Immature natural killer cell (primary cell): ENCODE measurements around the gene NTMT2. TPM values are rescaled to one million over a fixed set of nuclear protein-coding genes. Genes with fewer than 3 reads are reported as not detected.

Experiments used
- DNase-seq, 3 donors: peaks; one replicate each; pipeline ENCODE4 v3.0.0; 2022; ENCODE audit warnings: mixed read lengths in 1 of 3
- H3K27ac Mint-ChIP-seq, 6 donors: one replicate each; pipeline ENCODE4 v1.8.0; 2020; ENCODE audit warnings: mixed read lengths in 6 of 6, mild to moderate bottlenecking in 5 of 6, inconsistent platforms in 4 of 6, moderate library complexity in 3 of 6
- H3K27me3 Mint-ChIP-seq, 3 donors: one replicate each; pipeline ENCODE4 v1.8.0; 2020 to 2021; ENCODE audit warnings: low read depth in 3 of 3, mild to moderate bottlenecking in 3 of 3, mixed read lengths in 3 of 3, moderate library complexity in 3 of 3, inconsistent platforms in 1 of 3
- H3K36me3 Mint-ChIP-seq, 3 donors: one replicate each; pipeline ENCODE4 v1.8.0; 2020; ENCODE audit warnings: mixed read lengths in 3 of 3, inconsistent platforms in 2 of 3, mild to moderate bottlenecking in 2 of 3
- H3K4me1 Mint-ChIP-seq, 2 donors: one replicate each; pipeline ENCODE4 v1.8.0; 2020; ENCODE audit warnings: inconsistent platforms in 2 of 2, mild to moderate bottlenecking in 2 of 2, mixed read lengths in 2 of 2, moderate library complexity in 1 of 2
- H3K4me3 Mint-ChIP-seq, 5 donors: one replicate each; pipeline ENCODE4 v1.8.0; 2020; ENCODE audit warnings: mild to moderate bottlenecking in 5 of 5, mixed read lengths in 5 of 5, inconsistent platforms in 3 of 5, moderate library complexity in 3 of 5
- H3K9me3 Mint-ChIP-seq, 6 donors: one replicate each; pipeline ENCODE4 v1.8.0; 2020; ENCODE audit warnings: mild to moderate bottlenecking in 6 of 6, mixed read lengths in 6 of 6, inconsistent platforms in 4 of 6, moderate library complexity in 3 of 6
- polyA plus RNA-seq, 3 donors: library from polyadenylated mRNA; unstranded; fragments of 300-500 nt; fragmentation: Illumina TruSeq; gene quantifications; one replicate each; pipeline ENCODE4 v1.2.3, GENCODE V29; 2021

The NTMT2 gene
- polyA plus RNA-seq, 3 donors from 2014 or later, result not detected

DNA sequence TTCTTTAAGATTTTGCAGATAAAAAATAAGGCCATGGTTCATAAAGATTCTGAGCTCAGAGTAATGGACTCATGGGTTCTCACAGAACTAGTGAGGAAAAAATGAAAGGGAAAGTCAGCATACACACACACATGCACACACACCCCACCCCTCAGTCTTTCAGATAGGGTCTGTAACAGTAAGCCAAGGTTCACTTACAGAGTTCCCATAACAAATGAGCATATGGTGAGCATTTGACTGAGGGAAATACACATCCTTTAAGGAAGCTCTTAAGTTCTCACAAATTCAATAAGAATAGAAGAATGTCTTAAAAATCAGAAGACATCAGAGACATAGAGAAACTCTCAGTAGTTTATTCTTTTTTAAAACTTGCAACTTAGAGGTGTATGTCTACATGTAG, 57.9 kb downstream of the NTMT2 start:
- H3K36me3 Mint-ChIP-seq, result peaks cover 0 to 4% (median 0%) of the 10 kb centered on the region in 3 donors
- peaks cover 0 to 4% (median under 1%) of the 10 kb centered on the region in 6 donors for H3K9me3 Mint-ChIP-seq
- H3K4me1 Mint-ChIP-seq, result no peaks in the 10 kb centered on the region
- DNase-seq, result no peak
- H3K27ac Mint-ChIP-seq, result no peak overlapping the region
- H3K4me3 Mint-ChIP-seq, result no peak overlapping the region
- H3K27me3 Mint-ChIP-seq, result peaks cover 0 to 8% (median 2%) of the 10 kb centered on the region in 3 donors

DNA sequence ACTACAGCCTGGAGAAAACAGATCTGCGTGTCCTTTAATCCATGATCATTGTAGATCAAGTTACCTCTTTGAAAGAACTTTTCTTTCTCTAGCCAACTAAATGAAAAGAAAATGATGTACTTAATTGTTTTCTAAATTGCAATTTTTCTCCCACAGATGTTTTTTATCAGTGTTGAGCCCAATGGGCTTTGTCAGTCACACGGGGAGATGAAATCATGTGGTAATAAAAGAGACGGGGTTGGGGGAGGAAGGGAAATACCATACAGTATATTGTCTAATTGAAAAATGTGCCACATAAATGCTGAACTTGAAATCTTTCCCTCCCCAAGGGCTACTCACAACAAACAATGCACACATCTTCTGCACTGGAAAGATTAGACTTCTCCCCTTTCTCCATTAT, 58.4 kb downstream of the NTMT2 start:
- H3K27ac Mint-ChIP-seq, result no peak overlapping the region
- H3K4me1 Mint-ChIP-seq, result no peaks in the 10 kb centered on the region
- H3K36me3 Mint-ChIP-seq, result peaks cover 0 to 4% (median 0%) of the 10 kb centered on the region in 3 donors
- H3K27me3 Mint-ChIP-seq, result peaks cover 0 to 8% (median 2%) of the 10 kb centered on the region in 3 donors
- DNase-seq, result no peak
- peaks cover 0 to 4% (median under 1%) of the 10 kb centered on the region in 6 donors for H3K9me3 Mint-ChIP-seq
- no peak overlapping the region for H3K4me3 Mint-ChIP-seq

DNA sequence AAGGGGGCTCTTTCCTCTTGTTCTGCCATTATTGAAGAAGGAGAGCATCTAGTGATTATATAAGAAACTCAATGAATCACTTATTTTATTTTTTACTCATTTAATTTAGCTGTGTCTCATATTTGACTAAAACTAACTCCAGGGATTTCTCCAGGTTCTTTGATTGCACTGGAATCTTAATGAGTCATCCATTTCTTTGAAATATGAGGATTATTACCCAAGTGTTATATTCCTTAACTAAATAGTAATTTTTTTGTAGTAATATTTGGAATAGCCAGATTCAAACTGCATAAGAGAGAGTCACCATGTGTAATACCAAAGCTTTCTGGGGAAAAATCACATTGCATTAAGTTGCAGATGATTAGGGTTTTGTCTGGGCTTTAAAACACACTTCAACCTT, 59.5 kb downstream of the NTMT2 start:
- DNase-seq, result no peak
- no peaks in the 10 kb centered on the region for H3K4me1 Mint-ChIP-seq
- no peak overlapping the region for H3K4me3 Mint-ChIP-seq
- H3K9me3 Mint-ChIP-seq, result peaks cover 0 to 5% (median under 1%) of the 10 kb centered on the region in 6 donors
- peaks cover 0 to 8% (median 7%) of the 10 kb centered on the region in 3 donors for H3K27me3 Mint-ChIP-seq
- H3K27ac Mint-ChIP-seq, result no peak overlapping the region
- H3K36me3 Mint-ChIP-seq, result peaks cover 0 to 4% (median 0%) of the 10 kb centered on the region in 3 donors

DNA sequence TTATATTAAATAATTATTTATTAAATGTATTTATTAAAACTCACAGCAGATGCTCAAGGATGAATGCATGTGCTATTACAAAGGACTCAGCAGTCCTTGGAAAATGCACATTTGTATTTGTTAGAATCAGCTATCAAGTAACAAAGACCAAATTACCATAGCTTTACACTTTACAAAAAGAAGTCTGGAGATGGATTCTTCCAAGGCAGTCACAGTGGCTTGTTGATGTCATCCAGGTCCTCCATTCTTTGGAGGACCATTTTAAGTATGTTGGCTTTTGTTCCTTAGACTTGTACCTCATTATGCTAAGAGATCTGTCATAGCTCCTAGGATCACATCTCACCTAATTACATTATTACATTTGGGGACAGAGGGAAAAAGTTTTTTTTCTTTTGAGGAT, 63.4 kb downstream of the NTMT2 start:
- H3K27me3 Mint-ChIP-seq, result peaks cover 9 to 13% (median 11%) of the 10 kb centered on the region in 3 donors
- H3K4me3 Mint-ChIP-seq, result no peak overlapping the region
- no peak for DNase-seq
- H3K36me3 Mint-ChIP-seq, result peaks cover 0 to 4% (median 0%) of the 10 kb centered on the region in 3 donors
- no peaks in the 10 kb centered on the region for H3K4me1 Mint-ChIP-seq
- peaks cover 0 to 5% (median under 1%) of the 10 kb centered on the region in 6 donors for H3K9me3 Mint-ChIP-seq
- H3K27ac Mint-ChIP-seq, result no peak overlapping the region

DNA sequence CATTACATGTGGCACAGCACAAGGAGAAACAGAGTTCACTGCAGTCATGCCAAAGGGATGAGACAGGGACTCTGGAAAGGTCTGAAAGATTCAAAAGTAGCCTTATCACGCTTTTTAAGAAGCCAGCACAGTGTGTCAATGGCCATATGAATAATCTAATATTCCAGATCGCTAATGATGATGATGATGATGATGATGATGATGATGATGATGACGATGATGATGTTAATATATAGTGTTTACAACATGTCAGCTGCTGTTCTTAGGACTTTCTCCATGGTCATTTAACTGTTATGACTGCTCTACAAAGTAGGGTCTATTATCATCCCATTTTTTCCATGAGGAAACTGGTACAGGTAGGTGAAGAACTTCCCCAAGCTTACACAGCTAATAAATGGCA, 64.4 kb downstream of the NTMT2 start:
- Mint-ChIP-seq H3K27ac (no peak overlapping the region), H3K9me3 (peaks cover 0 to 5% (median under 1%) of the 10 kb centered on the region in 6 donors), H3K27me3 (peaks cover 11 to 13% (median 13%) of the 10 kb centered on the region in 3 donors), H3K36me3 (peaks cover 0 to 4% (median 0%) of the 10 kb centered on the region in 3 donors), H3K4me3 (no peak overlapping the region), H3K4me1 (no peaks in the 10 kb centered on the region)
- no peak for DNase-seq

DNA sequence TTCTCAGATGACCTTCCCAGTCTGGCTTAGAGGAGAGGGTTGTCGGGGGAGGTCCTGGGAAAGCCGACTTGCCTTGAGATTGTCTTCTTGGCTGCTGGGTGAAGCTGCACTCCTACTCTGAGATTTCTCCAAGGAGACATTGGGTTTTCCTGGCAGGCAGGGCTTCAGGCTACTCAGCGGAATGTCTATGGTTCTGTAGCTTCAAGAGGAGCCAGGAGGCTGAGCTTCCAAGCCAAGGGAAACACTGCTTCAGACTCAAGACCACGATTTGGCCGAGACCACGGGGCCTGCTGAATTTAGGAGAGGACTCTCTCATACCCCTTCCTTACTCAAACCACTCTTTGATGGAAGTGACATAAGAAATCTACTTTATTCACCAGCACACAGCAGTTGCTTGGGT, 67.8 kb downstream of the NTMT2 start:
- no peak for DNase-seq
- H3K4me3 Mint-ChIP-seq, result no peak overlapping the region
- no peaks in the 10 kb centered on the region for H3K4me1 Mint-ChIP-seq
- no peaks in the 10 kb centered on the region for H3K36me3 Mint-ChIP-seq
- H3K27ac Mint-ChIP-seq, result no peak overlapping the region
- H3K9me3 Mint-ChIP-seq, result peaks cover 0 to 2% (median 0%) of the 10 kb centered on the region in 6 donors
- H3K27me3 Mint-ChIP-seq, result peaks cover 11 to 16% (median 14%) of the 10 kb centered on the region in 3 donors

DNA sequence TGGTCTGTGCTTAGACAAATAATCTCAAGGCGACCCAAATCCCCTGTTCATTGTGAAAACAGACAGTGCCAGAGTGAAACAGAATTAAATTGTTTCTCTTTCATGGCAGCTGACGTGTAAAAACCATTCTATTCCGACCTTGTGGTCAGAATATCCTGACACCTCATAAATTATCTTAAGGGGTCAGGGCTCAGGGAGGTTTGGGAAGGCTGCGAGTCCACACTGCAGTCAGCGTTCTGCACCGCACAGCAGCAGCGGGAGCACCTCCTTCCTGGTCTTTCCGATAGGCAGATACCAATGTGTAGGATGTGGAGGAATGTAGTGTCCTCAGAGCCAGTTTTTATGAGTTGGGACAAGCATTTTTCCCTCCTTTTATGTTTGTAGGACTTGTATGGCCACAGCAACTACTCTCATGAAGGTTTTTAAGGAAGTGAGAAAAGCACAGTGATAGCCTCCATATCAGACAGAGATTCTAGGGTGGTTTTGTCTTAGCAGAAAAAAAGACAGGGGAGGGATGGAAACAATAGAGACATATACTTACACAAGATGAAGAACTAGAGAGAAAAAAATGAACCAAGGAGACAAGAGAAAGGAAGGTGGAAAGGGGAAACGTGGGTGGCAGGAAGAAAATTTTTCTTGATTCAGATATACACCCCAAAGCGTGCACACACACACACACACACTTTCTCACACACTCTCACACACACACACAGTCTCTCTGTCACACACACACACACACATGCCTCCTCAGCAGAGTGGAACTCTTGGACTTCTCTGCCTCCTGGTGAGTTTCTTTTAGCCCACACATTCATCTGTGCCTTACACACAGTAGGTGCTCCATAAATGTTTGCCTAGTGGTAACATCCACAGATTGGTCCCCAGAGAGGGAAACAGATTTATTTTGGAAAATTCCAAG, 68.6 kb downstream of the NTMT2 start:
- Mint-ChIP-seq H3K4me1 (no peaks in the 10 kb centered on the region), H3K4me3 (no peak overlapping the region), H3K36me3 (no peaks in the 10 kb centered on the region), H3K27ac (no peak overlapping the region), H3K9me3 (peaks cover 0 to 2% (median 0%) of the 10 kb centered on the region in 6 donors), H3K27me3 (peaks cover 11 to 14% (median 14%) of the 10 kb centered on the region in 3 donors)
- DNase-seq, result no peak

DNA sequence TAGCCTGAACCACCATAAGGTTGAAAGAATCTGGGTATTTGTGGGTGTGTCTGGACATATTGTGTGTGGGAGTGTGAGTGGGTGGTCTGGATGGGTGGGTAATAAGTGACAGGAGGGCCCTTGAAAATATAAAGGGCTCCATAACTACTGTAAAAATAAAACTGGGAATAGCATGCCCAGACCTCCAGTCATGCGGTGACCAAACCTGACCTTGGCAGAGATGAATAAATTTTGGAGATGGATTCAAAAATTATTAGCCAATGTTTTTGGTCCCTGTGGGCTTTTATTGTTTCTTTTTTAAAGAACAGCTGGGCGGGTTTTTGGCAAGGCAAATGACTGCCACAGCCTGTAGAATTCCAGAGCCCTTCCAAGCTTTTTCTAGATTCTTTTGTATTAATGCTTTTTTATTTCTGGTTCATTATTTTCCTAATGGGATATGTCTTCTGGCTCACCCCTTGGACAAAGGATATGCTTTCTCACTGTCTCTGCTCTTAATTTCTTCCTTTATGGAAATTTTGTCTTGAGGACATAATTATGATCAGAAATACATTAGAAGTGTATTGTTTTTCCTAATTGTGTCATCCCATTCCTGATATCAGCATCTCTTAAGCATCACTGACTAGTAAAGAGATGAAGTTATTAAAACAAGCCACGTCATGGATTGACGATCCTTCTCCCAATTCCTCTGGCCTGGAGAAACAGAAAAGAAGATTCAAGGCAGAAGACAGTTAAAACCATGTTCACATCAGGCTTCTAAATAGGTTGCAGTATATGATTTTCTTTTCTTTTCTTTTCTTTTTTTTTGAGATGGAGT, 69.5 kb downstream of the NTMT2 start:
- H3K9me3 Mint-ChIP-seq, result no peaks in the 10 kb centered on the region
- DNase-seq, result no peak
- H3K27me3 Mint-ChIP-seq, result peaks cover 11 to 14% (median 11%) of the 10 kb centered on the region in 3 donors
- H3K27ac Mint-ChIP-seq, result no peak overlapping the region
- H3K4me3 Mint-ChIP-seq, result no peak overlapping the region
- no peaks in the 10 kb centered on the region for H3K4me1 Mint-ChIP-seq
- H3K36me3 Mint-ChIP-seq, result no peaks in the 10 kb centered on the region

DNA sequence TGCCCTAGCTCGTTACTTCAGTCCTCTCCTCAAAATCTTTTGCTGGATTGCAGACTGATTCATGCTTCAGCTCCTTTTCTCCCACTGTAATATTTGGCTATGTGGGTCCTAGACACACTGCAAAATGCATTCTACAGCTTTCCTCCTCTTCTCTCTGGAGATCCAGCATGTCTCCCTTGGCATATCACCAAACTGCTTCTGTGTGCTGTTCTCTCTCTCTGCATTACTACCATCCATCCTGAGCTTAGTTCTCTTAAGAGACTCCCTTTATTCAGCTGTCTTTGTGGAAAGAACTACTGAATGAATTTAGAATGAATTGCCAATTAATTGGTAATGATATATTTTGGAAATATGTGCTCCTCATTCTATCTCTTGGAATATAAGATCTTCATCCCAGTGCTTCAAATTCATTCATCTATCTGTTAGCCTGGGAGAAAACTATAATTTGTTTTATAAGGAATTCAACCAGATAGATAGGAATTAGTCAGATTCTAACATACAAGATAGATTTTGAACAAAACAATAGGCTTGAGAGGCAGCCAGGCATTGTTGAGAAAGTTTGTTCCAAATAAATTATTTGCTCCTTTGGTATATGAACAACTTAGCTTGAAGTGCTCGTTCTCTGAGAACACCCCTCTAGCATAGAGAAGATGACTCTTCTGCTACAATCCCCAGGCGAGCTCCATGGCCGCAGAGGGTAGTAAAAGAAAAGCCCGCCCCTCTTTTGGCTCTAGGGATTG, 71.9 kb downstream of the NTMT2 start:
- Mint-ChIP-seq H3K27ac (no peak overlapping the region), H3K4me3 (no peak overlapping the region), H3K36me3 (no peaks in the 10 kb centered on the region), H3K4me1 (no peaks in the 10 kb centered on the region), H3K9me3 (no peaks in the 10 kb centered on the region), H3K27me3 (peaks cover 7 to 15% (median 8%) of the 10 kb centered on the region in 3 donors)
- no peak for DNase-seq

DNA sequence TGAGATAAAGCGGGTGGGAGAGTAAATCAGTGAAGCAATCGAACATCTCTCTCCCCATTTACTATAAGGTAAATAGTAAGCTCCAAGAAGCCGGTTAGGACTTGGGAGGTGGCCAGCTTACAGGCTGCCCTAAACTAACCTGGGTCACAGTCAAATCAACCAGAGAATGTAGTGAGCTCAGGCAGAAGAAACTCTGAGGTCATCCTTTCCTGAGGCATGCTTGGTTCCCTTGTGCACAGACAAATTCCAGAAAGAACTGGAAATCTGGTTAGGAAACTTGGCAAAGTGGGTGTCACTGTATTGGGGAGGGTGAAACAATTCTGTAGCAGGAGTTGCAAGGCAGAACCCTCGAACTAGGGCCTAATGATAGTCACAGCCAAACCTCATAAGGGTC, 72.5 kb downstream of the NTMT2 start:
- no peak overlapping the region for H3K27ac Mint-ChIP-seq
- H3K4me1 Mint-ChIP-seq, result no peaks in the 10 kb centered on the region
- H3K9me3 Mint-ChIP-seq, result no peaks in the 10 kb centered on the region
- no peak for DNase-seq
- no peak overlapping the region for H3K4me3 Mint-ChIP-seq
- no peaks in the 10 kb centered on the region for H3K36me3 Mint-ChIP-seq
- H3K27me3 Mint-ChIP-seq, result peaks cover 5 to 15% (median 7%) of the 10 kb centered on the region in 3 donors

Other genes with a start within 250 kb of the NTMT2 start
- gene KIFAP3, start 71.3 kb upstream of the NTMT2 start, polyA plus RNA-seq, result 10 to 100 TPM; 19.2 to 29.8 (median 28.9) TPM